Fibroblast of lung (primary cell): Measurements from ENCODE around the gene EIF2S3. TPM values are rescaled to one million over a fixed set of nuclear protein-coding genes. Genes with fewer than 3 reads are reported as not detected.

Source experiments
- DNase-seq, 2 donors: peaks; one replicate each; pipeline versions ENCODE4 v3.0.0 to v3.0.0-alpha.2; 2010; ENCODE audit warnings: low read depth in 2 of 2
- H2AFZ ChIP-seq: 2 replicates; pipeline ENCODE4 v1.5.1; 2012; ENCODE audit warnings: low read length, control low read depth, inconsistent platforms
- H3K27ac ChIP-seq: 2 replicates; pipeline ENCODE4 v1.5.1; 2011; ENCODE audit warnings: low read length, control low read depth; ENCODE audit not compliant: insufficient read depth
- H3K27me3 ChIP-seq: 2 replicates; pipeline ENCODE4 v1.5.1; 2011; ENCODE audit warnings: mild to moderate bottlenecking, low read length; ENCODE audit not compliant: control insufficient read depth, insufficient read depth
- H3K36me3 ChIP-seq: 2 replicates; pipeline ENCODE4 v1.5.1; 2011; ENCODE audit warnings: low read length; ENCODE audit not compliant: control insufficient read depth, insufficient read depth
- H3K4me1 ChIP-seq: 2 replicates; pipeline ENCODE4 v1.5.1; 2011; ENCODE audit warnings: low read length; ENCODE audit not compliant: control insufficient read depth, insufficient read depth; ENCODE audit errors: extremely low read depth
- H3K4me2 ChIP-seq: 2 replicates; pipeline ENCODE4 v1.5.1; 2011; ENCODE audit warnings: low read length, control low read depth; ENCODE audit not compliant: insufficient read depth; ENCODE audit errors: extremely low read depth
- H3K4me3 ChIP-seq, 4 experiments: fragments of 200-600 bp in 1 of 4; sonication (generic) in 1 of 4; replicated peaks in 1 of 4; 2 replicates each; pipeline ENCODE4 v1.5.1; 2011 to 2016; ENCODE audit warnings: low read length in 4 of 4, low read depth in 3 of 4, mild to moderate bottlenecking in 3 of 4, control low read depth in 2 of 4, inconsistent platforms in 1 of 4, mixed read lengths in 1 of 4; ENCODE audit not compliant: insufficient read depth in 1 of 4; ENCODE audit errors: control extremely low read depth in 1 of 4
- H3K79me2 ChIP-seq: 2 replicates; pipeline ENCODE4 v1.5.1; 2012; ENCODE audit warnings: mild to moderate bottlenecking, low read length, inconsistent platforms; ENCODE audit not compliant: control insufficient read depth, insufficient read depth
- H3K9ac ChIP-seq: 2 replicates; pipeline ENCODE4 v1.5.1; 2011; ENCODE audit warnings: mild to moderate bottlenecking, low read length, control low read depth; ENCODE audit not compliant: insufficient read depth
- H3K9me3 ChIP-seq: 2 replicates; pipeline ENCODE4 v1.5.1; 2012; ENCODE audit warnings: low read depth, low read length; ENCODE audit not compliant: control insufficient read depth, insufficient read depth
- H4K20me1 ChIP-seq: 2 replicates; pipeline ENCODE4 v1.5.1; 2011; ENCODE audit warnings: low read length; ENCODE audit not compliant: control insufficient read depth, insufficient read depth; ENCODE audit errors: extremely low read depth
- CTCF ChIP-seq, 2 donors: IDR thresholded peaks in 1 of 2; conservative IDR thresholded peaks in 1 of 2; 1 replicate in 1 of 2; 2 replicates in 1 of 2; pipeline ENCODE4 v1.5.1; 2011 to 2012; ENCODE audit warnings: low read length in 2 of 2, control low read depth in 1 of 2, inconsistent platforms in 1 of 2, low read depth in 1 of 2, mild to moderate bottlenecking in 1 of 2
- EZH2 ChIP-seq: IDR thresholded peaks from 2 replicates; pipeline ENCODE4 v1.5.1; 2012; ENCODE audit warnings: low read length, control low read depth, mild to moderate bottlenecking; ENCODE audit errors: missing control alignments
- polyA plus RNA-seq, 2 donors: library from polyadenylated mRNA; depleted of rRNA in 1 of 2; stranded (reverse) in 1 of 2; unstranded in 1 of 2; fragments of >200 nt; gene quantifications; 2 replicates each; pipeline ENCODE4 v1.2.1, GENCODE V29; 2011 to 2012; ENCODE audit warnings: missing spikeins in 1 of 2
- total RNA-seq: library from RNA; depleted of rRNA; stranded (reverse); fragments of >200 nt; gene quantifications from 2 replicates; pipeline ENCODE4 v1.2.1, GENCODE V29; 2014

EIF2S3 gene
- total and polyA plus RNA-seq, 2 donors (not counting 1 experiment from before 2014, with no cell fraction given), result 81.2 to 275 TPM

DNA sequence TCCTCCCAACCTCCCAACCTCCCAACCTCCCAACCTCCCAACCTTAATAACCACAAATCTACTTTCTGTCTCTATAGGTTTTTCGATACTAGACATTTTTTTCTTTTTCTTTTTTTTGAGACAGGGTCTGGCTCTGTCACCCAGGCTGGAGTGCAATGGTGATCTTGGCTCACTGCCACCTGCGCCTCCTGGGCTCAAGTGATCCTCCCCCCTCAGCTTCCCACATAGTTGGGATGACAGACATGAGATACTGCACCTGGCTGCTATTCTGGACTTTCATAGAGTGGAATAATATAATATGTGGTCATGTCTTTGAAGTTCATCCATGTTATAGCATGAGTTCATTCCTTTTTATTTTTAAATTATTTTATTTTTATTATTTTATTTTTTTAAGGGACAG is 55.3 kb downstream of the EIF2S3 start:
- Histone ChIP-seq H3K9me3 (no peaks in the 10 kb centered on the region), H3K27ac (no peak overlapping the region), H3K4me2 (no peak overlapping the region), H3K27me3 (no peaks in the 10 kb centered on the region), H3K36me3 (no peaks in the 10 kb centered on the region), H3K4me1 (no peaks in the 10 kb centered on the region), H2AFZ (no peak overlapping the region), H3K4me3 (no peak overlapping the region), H4K20me1 (no peaks in the 10 kb centered on the region), H3K9ac (no peak overlapping the region), H3K79me2 (no peaks in the 10 kb centered on the region)
- no peak for DNase-seq
- no peak for TF ChIP-seq CTCF (conservative IDR thresholded peaks at IDR 0.05 in 1 of 2, IDR thresholded peaks at IDR 0.05 in 1 of 2; ENCODE audit: low read depth in 1 of 2, low read length in 2 of 2)
- TF ChIP-seq EZH2, result no peak

DNA sequence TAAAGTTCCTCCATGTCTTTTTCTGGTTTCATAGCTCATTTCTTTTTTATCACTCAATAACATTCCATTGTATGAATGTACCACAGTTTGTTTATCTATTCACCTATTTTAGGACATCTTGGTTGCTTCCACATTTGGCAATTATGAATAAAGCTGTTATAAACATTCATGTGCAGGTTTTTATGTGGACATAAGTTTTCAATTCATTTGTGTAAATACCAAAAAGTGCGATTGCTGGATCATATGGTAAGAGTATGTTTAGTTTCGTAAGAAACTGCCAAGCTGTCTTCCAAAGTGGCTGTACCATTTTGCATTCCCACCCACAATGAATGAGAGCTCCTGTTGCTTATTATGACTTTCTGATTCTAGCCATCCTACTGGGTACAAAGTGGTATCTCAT is 58.4 kb downstream of the EIF2S3 start:
- TF ChIP-seq CTCF (conservative IDR thresholded peaks at IDR 0.05 in 1 of 2, IDR thresholded peaks at IDR 0.05 in 1 of 2; ENCODE audit: low read depth in 1 of 2, low read length in 2 of 2) (no peak), EZH2 (no peak)
- Histone ChIP-seq H3K4me1 (peaks cover 2% of the 10 kb centered on the region), H3K27me3 (no peaks in the 10 kb centered on the region), H3K9me3 (no peaks in the 10 kb centered on the region), H3K79me2 (no peaks in the 10 kb centered on the region), H3K4me3 (no peak overlapping the region), H3K27ac (no peak overlapping the region), H3K36me3 (no peaks in the 10 kb centered on the region), H3K4me2 (no peak overlapping the region), H4K20me1 (no peaks in the 10 kb centered on the region), H2AFZ (no peak overlapping the region), H3K9ac (no peak overlapping the region)
- peak; percentile 27 to 51 for DNase-seq

- Histone ChIP-seq H3K36me3 (no peaks in the 10 kb centered on the region), H3K9me3 (no peaks in the 10 kb centered on the region), H3K79me2 (no peaks in the 10 kb centered on the region), H4K20me1 (no peaks in the 10 kb centered on the region), H2AFZ (peak overlapping the region; percentile 51), H3K4me2 (peak overlapping the region; percentile 32), H3K4me1 (peaks cover 2% of the 10 kb centered on the region), H3K27ac (no peak overlapping the region), H3K9ac (no peak overlapping the region), H3K27me3 (no peaks in the 10 kb centered on the region), H3K4me3 (peak overlapping the region in 1 of 4 experiments; percentile 14)
- no peak for TF ChIP-seq EZH2
- no peak for TF ChIP-seq CTCF (conservative IDR thresholded peaks at IDR 0.05 in 1 of 2, IDR thresholded peaks at IDR 0.05 in 1 of 2; ENCODE audit: low read depth in 1 of 2, low read length in 2 of 2)
- DNase-seq, result peak; percentile 72 to 82
Observed at GRCh38 chrX:24117258-24117657, 62.5 kb downstream of the EIF2S3 start.
